Common myeloid progenitor, CD34-positive (primary cell): ENCODE data around the gene FGF12.
A peak's percentile ranks its signal among the peaks of the same experiment; 100 is the strongest.

Experiments
- CTCF ChIA-PET: fragments of 350-600 bp; sonication (Branson Sonifier 250); formaldehyde crosslinking; loops from one replicate; lab custom pipeline; 2021; ENCODE audit warnings: antibody characterized with exemption; lab: Charles Lee
- POLR2A ChIA-PET: fragments of 350-600 bp; sonication (Branson Sonifier 250); formaldehyde crosslinking; loops from one replicate; lab custom pipeline; 2021; ENCODE audit warnings: antibody characterized with exemption; lab: Charles Lee
- DNase-seq, 3 donors: peaks; one replicate each; pipeline versions ENCODE4 v3.0.0 to v3.0.0-alpha.2; 2013
- H3K27ac ChIP-seq, 2 experiments: 1 replicate in 1 of 2; 2 replicates in 1 of 2; pipeline ENCODE4 v1.7.0; 2013; ENCODE audit warnings: inconsistent platforms in 2 of 2, low read length in 2 of 2, mild to moderate bottlenecking in 2 of 2, low read depth in 1 of 2, moderate library complexity in 1 of 2; ENCODE audit not compliant: severe bottlenecking in 2 of 2, insufficient read depth in 1 of 2, poor library complexity in 1 of 2
- H3K27me3 ChIP-seq, 5 experiments: replicated peaks in 2 of 5; 1 replicate in 3 of 5; 2 replicates in 2 of 5; pipeline versions ENCODE4 v1.6.1 to v1.7.0; 2013; ENCODE audit warnings: low read length in 4 of 5, mild to moderate bottlenecking in 2 of 5, moderate library complexity in 2 of 5, inconsistent platforms in 1 of 5; ENCODE audit not compliant: insufficient read depth in 5 of 5, control insufficient read depth in 4 of 5
- H3K36me3 ChIP-seq, 4 experiments: 1 replicate in 2 of 4; 2 replicates in 2 of 4; pipeline versions ENCODE4 v1.6.1 to v1.7.0; 2013; ENCODE audit warnings: low read length in 3 of 4, control low read depth in 1 of 4, mild to moderate bottlenecking in 1 of 4; ENCODE audit not compliant: control insufficient read depth in 4 of 4, insufficient read depth in 4 of 4
- H3K4me1 ChIP-seq, 4 experiments: 1 replicate in 3 of 4; 2 replicates in 1 of 4; pipeline versions ENCODE4 v1.6.1 to v1.7.1; 2013; ENCODE audit warnings: low read length in 3 of 4, mild to moderate bottlenecking in 3 of 4, control low read depth in 1 of 4, inconsistent platforms in 1 of 4, moderate library complexity in 1 of 4; ENCODE audit not compliant: control insufficient read depth in 4 of 4, insufficient read depth in 4 of 4; ENCODE audit errors: control extremely low read depth in 1 of 4
- H3K4me3 ChIP-seq, 7 experiments: 1 replicate in 4 of 7; 2 replicates in 3 of 7; pipeline versions ENCODE4 v1.5.1 to v1.7.0; 2013; ENCODE audit warnings: mild to moderate bottlenecking in 7 of 7, low read length in 6 of 7, moderate library complexity in 6 of 7, inconsistent platforms in 2 of 7, low read depth in 2 of 7, control low read depth in 1 of 7; ENCODE audit not compliant: insufficient read depth in 4 of 7, control insufficient read depth in 1 of 7; ENCODE audit errors: extremely low read depth in 1 of 7
- H3K9me3 ChIP-seq, 5 experiments: 1 replicate in 4 of 5; 2 replicates in 1 of 5; pipeline versions ENCODE4 v1.6.1 to v1.7.1; 2013; ENCODE audit warnings: low read length in 4 of 5, mild to moderate bottlenecking in 2 of 5, inconsistent platforms in 1 of 5, low read depth in 1 of 5, moderate library complexity in 1 of 5; ENCODE audit not compliant: control insufficient read depth in 4 of 5, insufficient read depth in 2 of 5; ENCODE audit errors: control extremely low read depth in 1 of 5
- WGBS: methylation state at CpG from one replicate; pipeline ENCODE4 v1.1.5; 2013; ENCODE audit not compliant: insufficient coverage; 5-methylcytosine and 5-hydroxymethylcytosine counted together

Gene FGF12

DNA sequence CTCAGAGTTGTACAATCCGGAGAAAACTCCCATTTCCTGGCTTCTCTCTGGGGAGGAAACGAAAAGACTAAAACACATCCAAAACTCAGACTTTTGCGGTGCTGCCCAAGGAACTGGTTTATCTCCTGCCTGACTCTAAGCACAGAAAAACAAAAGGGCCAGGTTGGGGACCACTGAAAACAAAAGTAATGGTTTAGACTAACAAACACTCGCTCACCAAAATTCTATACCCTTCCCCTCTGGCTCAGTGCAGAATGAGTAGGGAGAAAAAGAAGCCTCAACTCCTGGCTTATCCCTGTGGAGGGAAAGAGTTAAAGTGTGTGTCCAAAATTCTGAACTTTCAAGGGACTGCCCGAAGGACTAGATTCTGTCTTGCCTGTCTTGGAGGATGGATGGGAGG is 173.6 kb downstream of the FGF12 start:
- H3K9me3 ChIP-seq, result peaks cover 0 to 9% (median 0%) of the 10 kb centered on the region in 5 experiments
- 79% methylated on average over 4 of the region's 5 CpGs for WGBS
- ChIA-PET CTCF (no interaction called here), POLR2A (no interaction called here)
- H3K4me3 ChIP-seq, result no peak overlapping the region
- no peaks in the 10 kb centered on the region for H3K36me3 ChIP-seq
- no peaks in the 10 kb centered on the region for H3K4me1 ChIP-seq
- DNase-seq, result no peak
- H3K27me3 ChIP-seq, result no peaks in the 10 kb centered on the region
- no peak overlapping the region for H3K27ac ChIP-seq

DNA sequence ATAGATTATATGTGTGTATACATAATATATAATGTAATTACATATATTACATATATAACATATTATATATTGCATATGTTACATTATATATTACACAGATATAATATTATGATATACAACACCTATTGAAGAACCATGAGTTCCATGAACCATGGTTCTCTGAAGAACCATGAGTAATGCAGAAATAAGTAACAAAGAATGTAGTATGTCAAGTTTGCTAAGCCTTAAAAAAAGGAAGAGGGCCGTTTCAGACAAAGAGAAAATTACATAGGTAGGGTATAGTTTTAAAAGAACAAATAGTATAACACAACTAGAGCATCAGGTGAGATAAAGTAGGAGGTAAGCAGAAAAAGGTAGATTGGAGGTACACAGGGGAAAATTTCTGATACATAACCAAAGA is 177.0 kb downstream of the FGF12 start:
- POLR2A ChIA-PET, result no interaction called here
- H3K9me3 ChIP-seq, result peaks cover 0 to 9% (median 0%) of the 10 kb centered on the region in 5 experiments
- DNase-seq, result no peak
- H3K4me3 ChIP-seq, result no peak overlapping the region
- CTCF ChIA-PET, result no interaction called here
- H3K27ac ChIP-seq, result no peak overlapping the region
- H3K27me3 ChIP-seq, result no peaks in the 10 kb centered on the region
- no peaks in the 10 kb centered on the region for H3K4me1 ChIP-seq
- WGBS, result no CpG with 5 or more reads among the region's 1 CpG
- H3K36me3 ChIP-seq, result no peaks in the 10 kb centered on the region

DNA sequence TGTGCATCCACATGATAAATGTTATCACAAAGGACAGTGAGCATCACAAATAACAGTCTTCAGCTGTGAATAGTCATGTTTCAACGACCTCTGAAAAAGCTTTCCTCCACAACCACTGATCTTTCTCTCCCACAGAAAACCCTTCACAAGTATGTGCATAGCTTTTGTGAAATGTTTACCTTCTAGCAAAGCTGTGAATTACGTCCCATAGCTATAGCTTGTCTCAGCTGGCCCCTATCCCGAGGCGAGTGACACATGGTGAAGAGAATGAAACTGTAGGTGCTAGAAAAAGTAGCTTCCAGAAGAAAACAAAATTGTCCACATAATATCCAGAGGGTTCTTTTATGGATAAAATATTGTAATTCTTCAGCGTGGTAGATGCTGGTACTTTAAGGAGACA is 182.0 kb downstream of the FGF12 start:
- no CpG with 5 or more reads among the region's 5 CpGs for WGBS
- no peaks in the 10 kb centered on the region for H3K4me1 ChIP-seq
- H3K4me3 ChIP-seq, result no peak overlapping the region
- no peak overlapping the region for H3K27ac ChIP-seq
- no peak for DNase-seq
- POLR2A ChIA-PET, result no interaction called here
- H3K9me3 ChIP-seq, result peaks cover 0 to 2% (median 0%) of the 10 kb centered on the region in 5 experiments
- no peaks in the 10 kb centered on the region for H3K36me3 ChIP-seq
- peaks cover 0 to 3% (median 0%) of the 10 kb centered on the region in 5 experiments for H3K27me3 ChIP-seq
- CTCF ChIA-PET, result no interaction called here

DNA sequence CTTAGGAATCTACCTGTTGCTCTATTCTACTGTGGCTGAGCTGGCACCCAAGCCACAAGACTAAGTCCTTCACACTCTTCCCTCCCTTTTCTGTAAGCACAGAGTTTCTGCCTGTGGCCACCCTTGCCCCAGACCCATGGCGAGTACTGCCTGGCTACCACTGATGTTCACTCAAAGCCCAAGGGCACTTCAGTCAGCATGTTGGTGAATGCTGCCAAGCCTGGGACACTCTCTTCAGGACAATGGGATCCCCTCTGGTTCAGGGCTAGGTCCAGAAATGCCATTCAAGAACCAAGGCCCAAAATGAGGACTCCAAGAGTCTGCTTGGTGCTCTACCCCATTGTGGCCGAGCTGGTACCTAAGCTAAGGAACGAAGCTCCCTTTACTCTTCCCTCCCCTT is 184.2 kb downstream of the FGF12 start:
- peaks cover 0 to 3% (median 0%) of the 10 kb centered on the region in 5 experiments for H3K27me3 ChIP-seq
- no peak overlapping the region for H3K4me3 ChIP-seq
- POLR2A ChIA-PET, result no interaction called here
- 100% methylated on average over 3 of the region's 3 CpGs for WGBS
- peaks cover 0 to 2% (median 0%) of the 10 kb centered on the region in 5 experiments for H3K9me3 ChIP-seq
- no peak overlapping the region for H3K27ac ChIP-seq
- no peaks in the 10 kb centered on the region for H3K36me3 ChIP-seq
- no peak for DNase-seq
- no peaks in the 10 kb centered on the region for H3K4me1 ChIP-seq
- CTCF ChIA-PET, result no interaction called here

DNA sequence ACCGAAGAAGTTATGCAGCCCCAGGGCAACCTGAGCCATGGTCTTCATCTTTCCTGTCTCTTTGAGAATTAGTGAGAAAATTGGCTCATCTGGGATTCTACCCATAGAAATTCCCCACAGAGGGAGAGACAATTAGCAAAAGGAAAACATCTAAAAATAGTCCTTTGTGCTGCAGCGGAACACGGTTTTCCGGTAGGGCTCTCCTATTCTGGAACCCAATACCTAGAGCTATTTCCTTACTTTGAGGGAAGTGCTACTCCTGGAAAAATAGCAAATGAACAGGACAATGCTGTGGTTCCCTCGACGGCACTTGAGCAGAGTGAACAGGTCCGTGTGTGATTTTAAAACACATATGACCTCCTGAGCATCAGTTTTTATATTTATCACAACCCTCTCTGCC is 210.5 kb downstream of the FGF12 start:
- H3K36me3 ChIP-seq, result no peaks in the 10 kb centered on the region
- ChIA-PET POLR2A (no interaction called here), CTCF (no interaction called here)
- 84% methylated on average over 6 of the region's 7 CpGs for WGBS
- no peak overlapping the region for H3K27ac ChIP-seq
- H3K27me3 ChIP-seq, result peaks cover 13 to 61% (median 44%) of the 10 kb centered on the region in 5 experiments
- peaks cover 0 to 2% (median 0%) of the 10 kb centered on the region in 5 experiments for H3K9me3 ChIP-seq
- DNase-seq, result no peak
- H3K4me1 ChIP-seq, result peaks cover 0 to 15% (median 7%) of the 10 kb centered on the region in 4 experiments
- H3K4me3 ChIP-seq, result no peak overlapping the region

DNA sequence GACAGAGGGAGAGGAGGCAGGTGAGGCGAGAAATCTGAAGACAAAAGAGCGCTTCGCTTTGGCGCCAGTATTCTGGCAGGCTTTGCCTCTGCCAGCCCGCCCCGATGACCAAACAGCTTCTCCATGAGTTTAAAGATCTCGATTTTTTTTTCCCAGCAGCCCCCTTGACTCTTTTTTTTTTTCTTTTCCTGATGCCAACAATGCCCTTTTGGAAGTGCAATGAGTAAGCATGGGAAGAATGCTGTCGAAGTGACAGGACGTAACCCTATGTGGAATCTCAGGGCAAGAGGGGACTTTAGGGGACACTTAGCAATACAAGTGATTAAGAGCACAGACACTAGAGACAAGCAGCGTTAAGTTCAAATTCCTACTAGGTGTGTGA is 211.7 kb downstream of the FGF12 start:
- Histone ChIP-seq H3K4me3 (no peak overlapping the region), H3K36me3 (no peaks in the 10 kb centered on the region), H3K27ac (no peak overlapping the region), H3K9me3 (peaks cover 0 to 6% (median 3%) of the 10 kb centered on the region in 5 experiments), H3K4me1 (peaks cover 0 to 15% (median 7%) of the 10 kb centered on the region in 4 experiments), H3K27me3 (peaks cover 13 to 66% (median 39%) of the 10 kb centered on the region in 5 experiments)
- 13% methylated on average over 9 of the region's 10 CpGs for WGBS
- POLR2A ChIA-PET, result no interaction called here
- DNase-seq, result no peak
- CTCF ChIA-PET, result no interaction called here

DNA sequence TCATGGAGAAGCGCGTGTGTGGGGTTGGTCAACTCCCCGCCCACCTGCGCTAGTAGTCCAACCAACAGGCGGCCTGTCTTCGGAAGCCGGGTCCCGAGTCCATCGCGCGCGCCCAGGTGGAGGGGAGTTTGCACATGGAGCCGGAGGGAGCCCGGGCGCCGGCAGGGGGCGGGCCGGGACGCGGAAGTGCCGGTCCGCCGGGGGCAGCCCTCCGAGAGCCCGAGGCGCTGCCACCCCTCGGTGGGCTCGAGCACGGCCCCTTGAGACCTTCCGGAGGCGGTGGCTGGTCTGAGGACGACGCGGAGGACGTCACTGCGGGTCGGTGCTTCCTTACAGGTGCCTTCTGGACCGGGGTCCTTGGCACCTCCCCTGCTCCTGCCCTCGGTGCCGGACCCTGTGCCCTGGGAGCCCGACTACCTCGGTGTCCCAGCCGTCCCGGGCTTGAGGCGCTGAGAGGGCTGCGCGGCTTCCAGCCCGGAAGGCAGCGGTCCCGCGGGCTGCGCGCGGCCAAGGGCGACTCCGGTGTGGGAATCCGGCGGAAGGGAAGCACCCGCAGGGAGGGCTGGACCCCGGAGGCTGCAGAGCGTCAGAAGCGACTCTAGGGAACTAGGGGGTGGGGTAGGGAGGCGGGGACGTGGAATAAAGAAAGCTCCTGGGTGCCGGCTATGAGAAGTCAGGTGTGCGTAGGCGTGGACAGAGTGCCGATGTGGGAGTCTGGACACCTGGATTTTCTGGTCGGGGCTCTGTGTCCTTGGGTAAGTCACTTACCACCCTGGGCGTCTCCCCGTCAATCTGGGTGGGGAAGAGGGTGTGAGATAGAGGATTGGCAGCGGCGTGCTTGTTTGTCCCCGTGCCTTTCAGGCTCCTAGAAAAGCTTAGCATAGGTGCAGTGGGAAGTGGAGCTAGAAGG is 212.3 kb downstream of the FGF12 start:
- peak overlapping the region in 5 of 7 experiments; percentile 7 to 66 (median 44) for H3K4me3 ChIP-seq
- H3K36me3 ChIP-seq, result no peaks in the 10 kb centered on the region
- peak in 2 of 3 donors; percentile 2 to 17 for DNase-seq
- CTCF ChIA-PET, result no interaction called here
- POLR2A ChIA-PET, result no interaction called here
- peaks cover 0 to 15% (median 7%) of the 10 kb centered on the region in 4 experiments for H3K4me1 ChIP-seq
- H3K9me3 ChIP-seq, result peaks cover 0 to 9% (median 3%) of the 10 kb centered on the region in 5 experiments
- peaks cover 13 to 67% (median 37%) of the 10 kb centered on the region in 5 experiments for H3K27me3 ChIP-seq
- 1% methylated on average over 65 of the region's 74 CpGs for WGBS
- H3K27ac ChIP-seq, result no peak overlapping the region
